Urinary bladder (tissue), 4 donors: ENCODE data around the gene CISD3. TPM values are rescaled to one million over a fixed set of nuclear protein-coding genes. Genes with fewer than 3 reads are reported as not detected.

Experiments
- DNase-seq: peaks from one replicate; pipeline ENCODE4 v3.0.0-alpha.2; 2015; ENCODE audit errors: extremely low spot score
- H3K27ac ChIP-seq: one replicate; pipeline ENCODE4 v1.5.1; 2013; ENCODE audit warnings: low read depth, mild to moderate bottlenecking, moderate library complexity
- H3K36me3 ChIP-seq: one replicate; pipeline ENCODE4 v1.6.1; 2013; ENCODE audit warnings: mild to moderate bottlenecking, moderate library complexity; ENCODE audit not compliant: insufficient read depth
- H3K4me1 ChIP-seq: one replicate; pipeline ENCODE4 v1.6.1; 2013; ENCODE audit warnings: mild to moderate bottlenecking, moderate library complexity; ENCODE audit not compliant: insufficient read depth
- H3K4me3 ChIP-seq: one replicate; pipeline ENCODE4 v1.5.1; 2013; ENCODE audit warnings: low read depth, low read length
- WGBS: extraction: QIAGEN DNeasy Blood & Tissue Kit; methylation state at CpG from one replicate; pipeline ENCODE4 v1.1.7; 2013; 5-methylcytosine and 5-hydroxymethylcytosine counted together
- polyA plus RNA-seq: library from polyadenylated mRNA; stranded (reverse); fragments of 200-250 nt; gene quantifications from one replicate; pipeline ENCODE4 v1.2.3, GENCODE V29; 2013
- small RNA-seq: library from RNA; depleted of rRNA; stranded (forward); fragments of <200 nt; gene quantifications from one replicate; pipeline ENCODE3, GENCODE V24; 2014
- total RNA-seq: library from RNA; depleted of rRNA; stranded (reverse); fragments of >200 nt; gene quantifications from one replicate; pipeline ENCODE4 v1.2.3, GENCODE V29; 2014
- donor health status: healthy with polysubstance abuse.
- donor health status: healthy.

Gene CISD3
- total and polyA plus RNA-seq, 2 donors = 1.6 to 40.6 TPM

GRCh38 chr17:38777641-38778250, 47.6 kb downstream of the CISD3 start:
- DNase-seq = no peak
- WGBS = 81% methylated on average over 7 of the region's 7 CpGs
- no peaks in the 10 kb centered on the region for H3K4me1 ChIP-seq
- H3K4me3 ChIP-seq = no peak overlapping the region
- no peak overlapping the region for H3K27ac ChIP-seq
- H3K36me3 ChIP-seq = peaks cover 5% of the 10 kb centered on the region

GRCh38 chr17:38779965-38780752, 50.0 kb downstream of the CISD3 start:
- Histone ChIP-seq H3K4me1 (no peaks in the 10 kb centered on the region), H3K27ac (no peak overlapping the region), H3K4me3 (no peak overlapping the region), H3K36me3 (peaks cover 5% of the 10 kb centered on the region)
- WGBS = 87% methylated on average over 23 of the region's 23 CpGs
- no peak for DNase-seq

GRCh38 chr17:38783227-38783626, 53.1 kb downstream of the CISD3 start:
- no peaks in the 10 kb centered on the region for H3K4me1 ChIP-seq
- no peak overlapping the region for H3K27ac ChIP-seq
- no peak overlapping the region for H3K4me3 ChIP-seq
- peaks cover 5% of the 10 kb centered on the region for H3K36me3 ChIP-seq
- DNase-seq = no peak
- WGBS = 93% methylated on average over 3 of the region's 3 CpGs

Small RNAs within 50 kb of the gene (small RNA-seq; reads per million reads assigned to genes)
- not detected for gene MIR4726
- gene MIR4734 = 0.12 reads per million
- gene RNA5SP440 = 0.15 reads per million
- not detected for gene RNU6-866P

Other genes starting within 250 kb of the CISD3 start
- gene SRCIN1, start 124.4 kb upstream of the CISD3 start, total RNA-seq = 2.7 TPM
- gene SRCIN1, start 124.4 kb upstream of the CISD3 start, polyA plus RNA-seq = 3.0 TPM
- gene EPOP, start 55.4 kb upstream of the CISD3 start, total RNA-seq = 0.32 TPM
- 2.3 TPM for gene EPOP, start 55.4 kb upstream of the CISD3 start, polyA plus RNA-seq
- gene MLLT6, start 25.1 kb upstream of the CISD3 start, total RNA-seq = 38.5 TPM
- gene MLLT6, start 25.1 kb upstream of the CISD3 start, polyA plus RNA-seq = 67.8 TPM
- gene PCGF2, start 18.0 kb downstream of the CISD3 start, total RNA-seq = 8.2 TPM
- gene PCGF2, start 18.0 kb downstream of the CISD3 start, polyA plus RNA-seq = 26.5 TPM
- 97.5 TPM for gene PSMB3, start 22.4 kb downstream of the CISD3 start, total RNA-seq
- 202 TPM for gene PSMB3, start 22.4 kb downstream of the CISD3 start, polyA plus RNA-seq
- gene PIP4K2B, start 69.2 kb downstream of the CISD3 start, total RNA-seq = 47.0 TPM
- gene PIP4K2B, start 69.2 kb downstream of the CISD3 start, polyA plus RNA-seq = 35.8 TPM
- gene CWC25, start 95.0 kb downstream of the CISD3 start, total RNA-seq = 11.8 TPM
- gene CWC25, start 95.0 kb downstream of the CISD3 start, polyA plus RNA-seq = 18.9 TPM
- 2,179 TPM for gene RPL23, start 123.4 kb downstream of the CISD3 start, total RNA-seq
- 2,357 TPM for gene RPL23, start 123.4 kb downstream of the CISD3 start, polyA plus RNA-seq
- gene LASP1, start 139.7 kb downstream of the CISD3 start, total RNA-seq = 69.4 TPM
- 50.3 TPM for gene LASP1, start 139.7 kb downstream of the CISD3 start, polyA plus RNA-seq
- not detected for gene FBXO47, start 237.1 kb downstream of the CISD3 start, total RNA-seq
- gene FBXO47, start 237.1 kb downstream of the CISD3 start, polyA plus RNA-seq = not detected